GM19238 (cell line): ENCODE results near the gene SLK.
A peak's percentile ranks its signal among the peaks of the same experiment; 100 is the strongest.

Experiments used
- DNase-seq: peaks from one replicate; pipeline ENCODE4 v3.0.0; 2011; ENCODE audit warnings: low spot score; ENCODE audit not compliant: insufficient read length

Gene SLK

GRCh38 chr10:103966671-103967447 is at the start of gene SLK:
Gene SLK, plus strand, starts transcription at chr10:103967140. Its CDS starts 606 bp downstream, at chr10:103967746.
- DNase-seq, result peak; percentile 80

DNA sequence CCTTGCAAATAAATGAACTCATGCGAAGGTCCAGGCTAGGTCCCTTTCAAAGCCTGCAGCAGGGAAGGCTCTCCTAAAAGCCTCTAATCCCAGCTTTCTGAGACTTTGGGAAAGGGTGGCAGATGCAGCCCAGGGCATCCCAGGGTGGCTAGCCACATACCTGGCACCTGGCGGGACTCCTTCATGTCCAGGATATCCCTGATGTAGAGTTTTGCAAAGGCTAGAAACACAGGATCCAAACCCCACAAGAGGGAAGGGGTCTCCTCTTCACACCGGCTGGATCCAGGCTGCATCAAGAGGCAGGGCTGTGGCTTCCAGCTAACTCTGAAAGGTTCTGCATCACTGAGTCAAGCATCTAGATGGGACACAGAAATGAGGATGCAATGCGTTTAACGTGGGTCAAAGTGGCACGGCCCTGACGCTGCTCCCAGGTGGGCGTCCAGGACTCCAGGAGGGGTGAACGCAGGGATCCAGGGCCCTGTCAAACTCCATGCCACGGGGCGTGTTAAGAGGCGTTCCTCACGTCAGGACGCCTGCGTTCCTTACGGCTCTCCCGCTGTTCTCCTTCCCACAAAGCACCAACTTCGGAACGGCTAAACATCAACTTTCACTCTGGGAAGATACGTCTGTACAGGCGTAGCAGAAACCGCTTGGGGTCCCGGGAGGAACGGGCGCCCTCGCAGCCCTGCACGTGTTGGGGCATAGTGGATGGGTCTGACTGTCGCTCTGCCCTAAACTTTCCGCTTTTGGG is 49.5 kb upstream of the SLK start:
- DNase-seq, result no peak

DNA sequence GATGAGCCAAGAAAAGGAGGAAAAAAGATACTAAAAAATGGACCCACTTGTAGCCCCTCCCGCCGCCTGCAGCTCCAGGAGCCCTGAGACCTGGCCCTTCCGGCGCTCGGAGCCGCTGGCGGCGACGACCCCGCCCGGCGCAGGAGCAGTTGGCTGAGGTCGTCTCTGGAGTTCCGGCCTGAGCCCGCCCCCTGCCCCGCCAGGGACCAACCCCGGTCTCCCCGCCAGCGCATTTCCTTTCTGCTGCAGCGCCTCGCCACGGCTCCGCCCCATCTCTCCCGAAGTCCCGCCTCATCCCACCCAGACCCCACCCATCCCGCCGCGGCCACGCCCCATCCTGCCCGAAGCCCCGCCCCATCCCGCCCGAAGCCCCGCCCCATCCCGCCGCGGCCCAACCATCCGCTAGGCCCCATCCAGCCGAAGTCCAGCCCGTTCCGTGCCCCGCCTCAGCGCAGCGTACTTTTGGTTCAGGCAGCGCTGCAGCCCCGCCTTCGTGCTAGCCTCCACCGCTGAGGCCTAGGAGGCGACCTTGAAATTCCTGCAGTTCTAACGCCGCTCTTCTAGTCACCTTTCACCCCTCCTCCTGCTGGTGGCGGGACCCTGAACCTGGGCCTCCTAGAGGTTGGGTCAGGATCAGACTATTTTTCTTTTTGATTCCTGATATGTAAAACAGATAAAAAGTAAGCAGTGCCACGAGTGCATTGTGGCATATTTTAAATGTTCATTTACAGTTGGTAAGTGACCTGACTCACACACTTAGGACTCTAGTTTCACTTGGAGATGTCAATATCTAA is 48.7 kb upstream of the SLK start, which contains the start of gene STN1:
Gene STN1, minus strand, starts transcription at position 132 of the 794 bp plus-strand sequence. CDS start 590 bp downstream, outside the sequence.
- peak; percentile 87 for DNase-seq

DNA sequence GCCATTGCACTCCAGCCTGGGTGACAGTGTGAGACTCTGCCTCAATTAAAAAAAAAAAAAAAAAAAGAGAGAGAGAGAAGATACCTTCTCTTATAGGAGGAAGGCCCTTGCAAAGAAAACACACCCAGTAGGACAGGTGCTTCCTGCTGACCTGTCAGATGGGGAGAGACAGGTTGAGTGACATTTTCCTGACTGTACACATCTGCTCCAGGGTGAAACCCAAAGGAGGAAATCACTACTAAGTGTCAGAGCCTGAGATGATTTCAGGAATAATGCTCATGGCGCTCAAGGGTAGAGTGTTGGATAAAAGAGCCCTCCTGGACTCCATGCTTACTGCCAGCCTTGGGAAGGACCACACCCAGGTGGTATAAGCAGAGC is 47.3 kb upstream of the SLK start:
- DNase-seq, result no peak

- DNase-seq, result no peak
Observed at GRCh38 chr10:103921248-103921647, 45.7 kb upstream of the SLK start.

DNA sequence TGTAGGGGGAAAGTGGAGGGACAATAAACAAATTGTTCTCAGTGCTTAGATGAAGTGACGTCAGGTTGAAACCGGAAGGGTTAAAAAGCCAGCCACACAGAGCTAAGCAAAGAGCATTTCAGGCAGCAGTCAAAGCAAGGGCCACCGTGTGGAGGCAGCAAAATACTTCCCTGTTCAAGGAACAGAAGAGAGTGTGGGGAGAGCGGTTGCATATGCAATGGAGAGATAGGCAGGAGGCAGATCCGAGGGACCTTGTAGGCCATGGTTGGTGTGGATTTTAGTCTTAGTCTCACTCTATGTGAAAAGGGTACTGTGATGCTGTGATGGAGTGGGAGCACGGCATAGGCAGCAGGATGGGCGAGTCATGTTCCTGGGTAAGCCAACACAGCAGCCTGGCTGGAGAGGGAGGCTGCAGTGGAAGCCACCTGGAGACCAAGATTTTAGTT is 45.2 kb upstream of the SLK start:
- no peak for DNase-seq

DNA sequence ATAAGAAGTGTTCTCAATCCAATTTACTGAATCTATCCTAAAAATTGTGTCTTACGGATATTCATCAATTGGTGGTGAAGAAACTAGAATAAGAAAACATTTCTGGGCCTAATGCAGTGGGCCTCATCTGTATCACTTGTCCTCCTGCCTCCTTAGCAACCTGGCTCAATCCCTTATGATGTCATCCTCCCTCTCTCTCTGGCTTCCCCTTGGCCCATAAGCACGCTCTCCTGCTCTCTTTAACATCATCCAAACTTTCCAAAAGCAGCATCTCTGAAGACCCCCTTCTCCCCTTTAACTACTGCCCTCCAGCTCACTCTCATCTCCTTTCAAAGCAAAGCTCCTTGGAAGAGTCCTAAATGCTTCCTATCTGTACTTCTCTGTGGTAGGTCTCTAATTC is 44.3 kb upstream of the SLK start:
- DNase-seq, result no peak

- DNase-seq, result no peak
Observed at GRCh38 chr10:103923502-103923901, 43.4 kb upstream of the SLK start.

GRCh38 chr10:103925591-103925990 is 41.3 kb upstream of the SLK start:
- no peak for DNase-seq

- DNase-seq, result no peak
Observed at GRCh38 chr10:103926722-103927319, 40.1 kb upstream of the SLK start.

DNA sequence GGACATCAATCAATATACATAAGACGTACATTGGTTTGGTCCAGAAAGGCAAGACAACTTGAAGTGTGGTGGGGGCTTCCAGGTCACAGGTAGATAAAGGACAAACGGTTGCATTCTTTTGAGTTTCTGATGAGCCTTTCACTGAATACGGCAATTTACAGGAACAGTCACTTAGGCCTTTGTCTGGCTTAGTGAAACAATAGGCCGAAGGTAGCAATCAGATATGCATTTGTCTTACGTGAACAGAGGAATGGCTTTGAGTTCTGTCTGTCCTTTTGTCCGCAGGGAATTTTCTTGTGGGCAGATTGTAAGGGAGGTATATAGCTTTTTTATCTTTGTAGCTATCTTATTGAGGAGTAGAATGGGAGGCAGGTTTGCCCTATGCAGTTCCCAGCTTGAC is 38.2 kb upstream of the SLK start:
- no peak for DNase-seq

DNA sequence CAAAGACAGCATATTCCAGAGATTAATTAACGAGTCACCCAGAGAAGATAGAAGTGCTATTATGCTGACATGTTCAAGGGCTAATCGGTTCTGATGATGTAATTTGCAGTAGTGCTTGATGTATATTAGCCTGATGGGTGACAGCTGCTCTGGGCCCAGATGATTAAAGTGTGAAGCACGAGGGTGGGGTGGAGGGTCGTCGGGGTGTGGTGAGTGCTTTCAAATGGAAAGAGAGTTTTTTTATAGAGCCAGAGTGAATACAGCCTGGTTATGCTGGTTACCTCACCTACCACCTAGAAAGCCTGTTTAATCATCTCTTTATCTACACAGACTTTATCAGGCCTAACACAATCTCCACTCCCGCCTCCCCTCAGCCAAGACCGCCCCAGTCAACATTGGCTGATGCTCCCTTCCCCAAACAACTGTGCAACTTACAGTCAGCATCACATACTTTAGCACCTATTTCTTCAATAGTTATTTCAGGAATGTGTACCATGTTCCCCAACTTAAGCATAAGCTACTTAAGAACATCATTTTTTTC is 37.5 kb upstream of the SLK start:
- DNase-seq, result no peak

GRCh38 chr10:103930449-103930848 is 36.5 kb upstream of the SLK start:
- no peak for DNase-seq

DNA sequence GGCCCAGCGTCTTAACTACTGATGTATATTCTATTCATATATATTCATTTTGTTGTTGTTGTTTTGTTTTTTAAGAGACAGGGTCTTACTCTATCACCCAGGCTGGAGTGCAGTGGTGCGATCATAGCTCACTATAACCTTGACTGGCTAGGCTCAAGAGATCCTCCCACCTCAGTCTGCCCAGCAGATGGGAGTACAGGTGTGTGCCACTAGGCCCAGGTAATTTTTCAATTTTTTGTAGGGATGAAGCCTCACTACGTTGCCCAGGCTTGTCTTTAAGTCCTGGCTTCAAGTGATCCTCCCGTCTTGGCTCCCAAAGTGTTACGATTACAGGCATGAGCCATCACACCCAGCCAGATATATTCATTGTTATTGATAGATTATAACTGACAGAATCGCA is 36.1 kb upstream of the SLK start:
- DNase-seq, result no peak

DNA sequence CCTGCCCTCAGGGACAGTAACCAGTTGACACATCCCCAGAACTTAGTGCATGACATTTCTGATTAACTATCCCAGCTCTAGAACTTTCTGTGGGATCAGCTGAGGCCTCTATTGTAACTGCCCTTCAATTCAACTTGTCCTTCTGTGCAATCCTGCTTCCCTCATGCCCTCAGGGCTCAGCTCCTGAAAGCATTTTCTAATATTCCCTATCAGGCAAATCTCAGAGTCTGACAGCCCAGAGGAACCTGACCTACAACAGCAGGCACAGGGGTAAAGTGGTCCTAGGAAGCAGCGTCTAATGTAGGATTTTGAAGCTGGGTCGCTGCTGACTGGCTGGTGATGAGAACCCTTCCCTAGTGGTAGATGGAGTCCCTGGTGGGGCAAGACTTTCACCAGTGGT is 35.3 kb upstream of the SLK start:
- no peak for DNase-seq

- DNase-seq, result no peak
Observed at GRCh38 chr10:103932271-103932670, 34.7 kb upstream of the SLK start.

DNA sequence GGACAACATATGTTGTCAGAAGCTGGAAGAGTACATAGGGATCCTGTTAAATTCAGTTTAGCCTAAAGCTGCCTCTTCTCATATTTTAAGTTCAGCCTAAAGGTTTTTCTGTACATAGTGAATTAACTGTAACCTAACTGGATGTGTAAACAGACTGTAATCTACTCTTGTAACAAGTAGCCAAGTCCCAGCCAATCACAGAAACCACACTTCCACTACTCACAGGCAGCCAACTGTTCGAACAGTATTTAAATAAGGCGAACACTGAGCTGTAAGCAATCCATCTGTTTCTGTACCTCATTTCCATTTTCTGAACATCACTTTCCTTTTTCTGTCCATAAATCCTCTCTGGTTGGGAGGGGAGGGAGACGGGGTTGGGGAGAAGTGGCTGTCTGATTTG is 34.0 kb upstream of the SLK start:
- DNase-seq, result no peak

DNA sequence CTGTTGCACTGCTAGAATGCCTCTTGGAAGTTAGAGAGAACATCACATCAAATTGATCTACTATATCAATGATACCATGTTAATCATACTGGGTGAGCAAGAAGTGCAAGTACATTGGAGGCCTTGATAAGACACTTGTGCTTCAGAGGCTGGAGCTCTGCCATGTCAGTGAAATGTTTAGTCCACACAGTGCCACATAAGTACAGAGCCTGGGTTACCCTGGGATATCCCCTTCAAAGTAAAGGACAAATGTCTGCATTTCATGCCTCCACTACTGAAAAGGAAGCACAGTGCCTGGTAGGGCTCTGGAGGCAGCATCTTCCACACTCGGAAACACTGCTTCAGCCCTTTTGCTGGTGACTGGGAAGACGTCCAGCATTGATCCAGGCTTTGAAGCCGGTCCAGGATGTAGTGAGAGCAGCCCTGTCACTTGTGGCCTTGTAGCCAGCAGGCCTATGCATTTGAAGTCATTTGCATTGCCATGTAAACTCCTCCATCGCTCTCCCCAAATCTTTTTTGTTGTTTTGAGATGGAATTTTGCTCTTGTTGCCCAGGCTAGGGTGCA is 33.3 kb upstream of the SLK start:
- no peak for DNase-seq

- no peak for DNase-seq
Observed at GRCh38 chr10:103934308-103934707, 32.6 kb upstream of the SLK start.

DNA sequence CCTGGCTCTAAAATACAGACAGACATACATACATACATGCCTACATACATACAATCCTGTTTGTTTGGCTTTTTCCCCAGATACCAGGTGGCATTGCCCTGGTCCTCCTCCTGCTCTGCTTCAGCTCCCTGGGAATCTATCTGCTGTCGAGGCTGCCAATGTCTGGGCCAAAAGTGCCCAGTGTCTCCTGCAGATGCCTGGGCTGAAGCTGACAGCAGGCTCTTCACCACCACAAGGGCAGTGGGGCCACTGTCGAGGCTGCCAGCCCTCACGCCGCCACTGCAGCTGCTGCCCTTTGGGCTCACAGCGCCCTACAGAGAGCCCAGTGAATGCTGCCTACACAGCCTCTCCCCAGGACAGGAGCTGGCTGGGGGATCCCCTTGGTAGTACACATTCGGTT is 30.9 kb upstream of the SLK start:
- no peak for DNase-seq

DNA sequence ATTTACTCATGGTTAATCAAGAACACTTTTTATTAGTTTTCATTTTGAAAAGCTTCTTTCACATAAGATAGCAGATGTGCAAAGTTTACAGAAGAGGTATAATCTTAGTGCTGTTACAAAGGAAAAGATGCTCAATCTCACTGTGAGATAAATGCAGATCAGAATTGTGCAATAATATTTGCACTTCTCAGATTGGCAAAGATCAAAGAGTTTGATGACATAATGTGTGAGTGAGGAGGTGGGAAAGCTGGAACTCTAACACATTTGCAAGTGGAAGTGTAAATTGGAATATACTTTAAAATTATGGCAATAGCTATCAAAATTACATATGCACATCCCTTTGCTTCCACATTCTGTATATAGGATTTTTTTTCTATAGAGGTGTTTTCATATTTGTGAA is 27.4 kb upstream of the SLK start:
- DNase-seq, result no peak
